Stimulated activated CD4-positive, alpha-beta T cell treated with anti-CD3 and anti-CD28 coated beads, Interleukin-12 subunit alpha, Interleukin-12 subunit beta, amount 100 ng/mL, for 48 hours (primary cell): ENCODE data around the gene PTPN14.

Source experiments
- DNase-seq, 3 donors: peaks; one replicate each; pipeline ENCODE4 v3.0.0-alpha.2; 2020; ENCODE audit warnings: low read depth in 2 of 3, low spot score in 1 of 3

The PTPN14 gene

GRCh38 chr1:214377886-214378285 is 173.5 kb downstream of the PTPN14 start:
- no peak for DNase-seq

GRCh38 chr1:214377485-214377884 is 173.9 kb downstream of the PTPN14 start:
- DNase-seq: no peak

- no peak for DNase-seq
These were observed 179.3 kb downstream of the PTPN14 start for GRCh38 chr1:214372092-214372491.

- DNase-seq: no peak
These were observed 180.8 kb downstream of the PTPN14 start for GRCh38 chr1:214370615-214371014.

DNA sequence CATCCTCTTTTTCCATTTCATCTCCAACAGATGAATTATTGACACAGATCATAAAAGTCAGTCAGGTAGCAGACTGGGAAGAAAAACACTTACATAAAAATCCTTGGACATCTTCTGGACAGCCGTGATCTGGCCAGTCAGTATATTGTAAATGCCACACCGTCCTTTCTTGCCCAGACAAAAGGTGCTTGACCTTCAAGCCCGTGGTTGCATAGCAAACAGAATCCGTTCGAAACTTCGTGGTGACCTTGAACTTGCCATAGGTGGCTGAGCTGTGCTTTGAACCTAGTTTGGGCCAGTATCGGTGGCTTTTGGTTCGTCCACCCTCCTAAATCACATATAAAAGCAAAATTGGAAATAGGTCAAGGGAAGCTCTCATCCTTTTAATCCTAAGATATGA is 182.0 kb downstream of the PTPN14 start:
- no peak for DNase-seq

DNA sequence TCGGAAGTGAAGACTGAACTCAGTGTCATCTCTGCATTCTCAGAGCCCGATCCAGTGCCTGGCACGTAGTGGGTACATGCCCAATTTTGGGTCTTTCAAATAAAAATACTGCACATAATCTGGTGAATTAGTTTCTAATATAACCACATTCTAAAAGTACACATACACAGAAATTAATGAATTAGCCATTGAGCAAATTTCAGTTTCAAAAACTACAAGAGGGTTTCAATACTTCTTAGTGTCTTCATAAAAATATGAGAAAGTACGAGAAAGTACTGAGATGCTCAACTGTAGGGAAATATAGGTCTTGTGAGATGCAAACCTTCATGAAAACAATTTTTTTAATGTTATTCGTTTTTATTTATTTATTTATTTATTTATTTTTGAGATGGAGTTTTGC is 183.6 kb downstream of the PTPN14 start:
- no peak for DNase-seq

DNA sequence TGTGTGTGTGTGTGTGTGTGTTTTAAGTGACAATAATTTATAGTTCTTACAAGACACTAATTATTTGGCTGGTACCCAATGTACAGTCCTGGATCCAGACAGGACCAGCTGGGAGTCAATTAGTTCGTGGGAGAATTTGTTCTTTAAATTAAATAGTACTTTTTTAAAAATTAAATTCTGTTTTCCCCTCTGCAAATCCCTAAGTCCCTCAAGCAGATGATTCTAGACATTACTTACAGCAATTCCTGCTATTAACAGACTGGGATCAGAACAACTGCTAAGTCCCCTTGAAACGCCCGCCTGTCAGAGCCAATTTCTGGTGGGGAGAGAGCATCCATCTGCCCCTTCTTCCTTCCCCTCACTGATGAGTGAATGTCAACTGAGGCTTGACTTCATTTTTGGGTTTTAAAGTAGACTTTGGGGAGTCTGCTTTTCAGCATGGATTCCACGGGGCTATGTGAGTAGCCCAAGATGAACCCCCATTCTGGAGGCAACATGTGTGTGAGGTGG is 186.6 kb downstream of the PTPN14 start:
- no peak for DNase-seq

- no peak for DNase-seq
These were observed 187.0 kb downstream of the PTPN14 start for GRCh38 chr1:214364386-214364785.

DNA sequence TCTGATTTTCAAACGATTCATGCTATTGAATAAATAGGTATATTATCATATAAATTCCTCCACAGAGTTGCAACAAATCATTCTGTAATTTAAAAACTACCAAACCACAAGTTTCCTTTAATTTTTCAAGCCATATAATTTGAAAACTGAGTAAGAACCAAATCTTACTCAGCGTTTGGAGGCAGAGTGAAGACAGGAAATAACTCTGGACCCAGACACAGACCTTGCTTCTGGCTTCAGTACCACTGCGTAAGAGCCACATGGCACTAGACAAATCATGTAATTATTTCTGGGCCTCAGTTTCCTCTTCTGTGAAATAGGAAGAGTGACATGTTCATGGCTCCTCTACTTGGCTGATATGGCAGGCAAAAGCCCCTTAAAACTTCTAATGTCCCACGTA is 188.0 kb downstream of the PTPN14 start:
- DNase-seq: no peak

- DNase-seq: no peak
These were observed 189.1 kb downstream of the PTPN14 start for GRCh38 chr1:214362188-214362882.

DNA sequence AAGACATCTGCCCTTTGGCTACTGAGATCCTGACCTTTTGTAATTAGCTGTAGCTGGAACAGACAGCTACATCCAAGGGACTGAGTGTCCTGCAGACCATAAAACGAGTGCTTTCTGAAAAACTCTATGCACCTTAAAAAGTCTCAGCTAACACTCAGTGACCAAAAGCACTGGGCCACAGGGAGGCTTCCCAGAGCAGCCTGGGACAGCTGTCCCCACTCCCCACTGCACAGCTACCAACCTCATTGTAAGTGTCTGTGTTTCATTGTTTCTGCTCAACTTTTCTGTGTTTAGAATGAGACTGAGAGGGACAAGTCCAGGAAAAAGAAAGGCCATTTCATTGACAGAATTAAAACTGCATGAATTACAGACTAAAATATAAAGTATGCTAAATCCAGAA is 189.8 kb downstream of the PTPN14 start:
- no peak for DNase-seq

GRCh38 chr1:214360525-214361164 is 190.8 kb downstream of the PTPN14 start:
- no peak for DNase-seq

GRCh38 chr1:214360116-214360515 is 191.3 kb downstream of the PTPN14 start:
- DNase-seq: no peak

DNA sequence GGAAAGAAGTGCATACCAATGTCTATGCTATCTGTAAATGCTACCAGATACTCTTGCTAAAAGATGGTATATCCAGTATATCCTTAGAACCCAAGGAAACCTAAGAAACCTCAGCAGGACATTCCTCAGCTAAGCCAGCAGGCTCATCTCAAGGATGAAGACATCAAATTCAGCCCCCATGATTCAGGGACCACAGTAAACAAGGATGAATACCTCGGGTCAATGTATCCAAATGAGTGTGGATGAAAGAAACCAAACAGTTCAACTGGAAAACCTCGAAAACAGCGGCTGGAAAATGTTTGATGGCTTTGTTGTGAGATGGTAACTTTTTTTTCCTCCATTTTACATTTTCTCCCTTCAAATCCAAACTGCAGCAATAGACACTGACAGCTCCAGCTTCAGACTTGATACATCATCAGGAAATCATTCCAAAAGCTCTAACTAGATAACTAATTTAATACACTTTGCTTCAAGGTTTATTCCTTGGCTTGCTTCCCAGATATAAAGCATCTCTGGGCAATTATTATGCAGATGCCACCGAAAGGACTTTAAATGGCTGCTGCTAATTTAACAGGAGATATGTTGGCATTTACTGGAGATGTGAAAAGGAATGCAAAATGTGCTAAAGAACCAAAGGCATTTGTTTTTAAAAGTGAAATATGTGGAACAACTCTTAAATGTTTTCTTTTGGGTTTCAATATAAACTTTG is 196.8 kb downstream of the PTPN14 start:
- DNase-seq: no peak

DNA sequence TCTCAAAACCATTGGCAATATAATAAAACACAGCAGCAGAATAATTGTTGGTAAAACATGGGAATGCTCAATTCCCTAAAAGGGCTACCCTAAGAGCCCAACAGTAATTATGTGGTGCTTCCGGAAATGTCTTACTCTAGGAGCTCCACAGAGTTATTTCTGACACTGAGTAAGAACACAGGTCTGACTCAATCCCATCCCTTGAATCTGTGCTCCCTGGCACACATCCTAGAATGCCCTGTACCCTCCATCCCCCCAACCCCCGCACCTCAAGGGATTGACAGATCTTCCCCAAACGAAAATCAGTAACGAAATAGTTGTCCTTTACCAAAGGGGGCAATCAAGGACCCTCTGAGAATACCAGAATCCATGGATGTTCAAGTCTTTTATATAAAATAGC is 198.6 kb downstream of the PTPN14 start:
- DNase-seq: no peak

- DNase-seq: no peak
These were observed 199.7 kb downstream of the PTPN14 start for GRCh38 chr1:214351551-214352277.

DNA sequence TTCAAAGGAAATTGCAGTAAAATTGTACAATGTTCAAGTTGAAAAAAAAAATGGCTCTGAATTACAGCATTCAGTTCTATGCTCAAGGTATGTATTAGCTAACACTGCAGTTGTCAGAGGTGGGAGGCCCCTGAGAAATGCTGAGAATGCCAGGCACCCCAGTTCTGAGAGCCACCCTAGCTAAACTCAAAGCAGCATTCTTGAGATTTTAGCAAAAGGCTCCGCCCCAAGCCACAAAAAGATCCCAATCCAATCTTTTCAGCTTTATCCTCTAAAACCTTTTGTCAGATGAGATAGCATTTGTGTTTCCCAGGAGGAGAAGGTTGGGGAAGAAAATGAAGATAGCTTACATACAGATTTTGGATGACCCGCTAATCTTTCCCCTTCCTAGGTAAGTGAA is 201.6 kb downstream of the PTPN14 start:
- no peak for DNase-seq

DNA sequence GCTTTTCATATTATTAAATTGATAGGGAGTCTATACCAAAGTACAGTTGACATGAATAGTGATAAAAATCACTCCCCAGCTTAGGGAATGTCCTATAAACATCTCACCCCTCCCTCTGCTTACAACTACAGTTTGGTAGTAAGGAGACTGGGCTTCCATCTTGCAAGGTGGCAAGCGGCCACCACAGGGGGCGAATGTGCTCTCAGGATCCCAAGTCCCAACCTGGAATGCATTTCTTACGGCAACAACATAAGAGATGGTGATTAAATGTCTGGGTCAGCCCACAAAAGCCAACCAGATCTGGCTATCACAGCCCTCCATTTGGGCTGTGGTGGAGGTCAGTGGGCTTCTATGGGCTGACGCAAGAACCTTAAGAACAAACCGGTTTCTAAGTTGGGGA is 202.4 kb downstream of the PTPN14 start:
- no peak for DNase-seq

DNA sequence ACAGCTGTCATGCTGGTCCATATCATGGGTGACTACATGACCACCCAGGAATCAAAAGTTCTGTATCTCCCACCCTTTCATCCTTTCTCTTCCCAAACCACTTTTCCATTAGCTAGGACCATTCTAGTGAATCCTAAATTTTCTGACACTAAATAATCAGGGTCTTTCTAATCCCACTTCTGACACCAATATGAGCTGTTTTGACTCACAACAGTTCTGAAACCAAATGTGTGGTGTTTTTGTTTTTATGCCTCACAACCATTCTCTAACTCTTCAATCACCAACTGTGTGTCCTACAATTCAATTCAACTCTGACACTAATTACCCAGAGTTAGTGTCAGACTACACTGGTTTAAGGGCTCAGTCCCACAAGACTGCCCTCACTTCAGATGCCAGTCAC is 206.5 kb downstream of the PTPN14 start:
- DNase-seq: no peak

DNA sequence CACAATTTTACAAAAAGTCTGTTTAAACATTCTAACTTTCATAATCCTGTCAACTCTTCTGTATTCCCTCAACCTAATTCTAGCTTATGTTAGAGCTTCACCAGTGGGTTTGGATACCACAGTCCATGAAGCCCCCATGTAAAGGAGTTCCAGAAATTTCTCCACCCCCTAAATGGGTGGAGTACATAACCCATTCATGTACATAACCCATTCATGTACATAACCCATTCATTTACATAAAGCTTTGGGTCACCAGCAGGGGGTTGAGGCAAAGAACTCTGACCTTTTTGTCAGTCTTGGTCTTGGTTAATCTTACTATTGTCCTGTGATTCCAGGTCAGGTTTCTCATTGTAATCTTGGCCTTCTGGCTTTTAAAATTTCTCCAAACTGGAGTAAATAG is 208.9 kb downstream of the PTPN14 start:
- DNase-seq: no peak

- no peak for DNase-seq
These were observed 209.5 kb downstream of the PTPN14 start for GRCh38 chr1:214341932-214342331.

DNA sequence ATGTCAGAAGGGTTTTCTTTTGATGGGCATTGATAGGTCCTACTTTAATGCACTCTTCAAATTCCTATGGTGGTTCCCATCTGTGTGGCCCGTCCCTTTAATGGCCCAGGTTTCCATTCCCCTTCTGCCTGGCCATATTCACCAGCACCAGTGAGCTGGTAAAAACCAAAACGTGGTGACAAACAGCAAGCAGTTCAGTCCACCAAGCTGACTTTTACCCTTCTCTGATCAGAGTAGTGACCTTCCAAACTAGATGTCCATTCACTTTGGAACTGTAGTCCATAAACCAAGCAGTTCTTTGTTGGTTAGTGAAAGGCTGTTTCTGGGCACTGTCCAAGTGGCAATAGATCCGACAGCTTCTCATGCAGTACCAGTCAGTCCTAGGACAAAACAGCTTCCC is 209.9 kb downstream of the PTPN14 start:
- DNase-seq: no peak
